MG63 (cell line): ENCODE measurements around the gene KNDC1. TPM values are rescaled to one million over a fixed set of nuclear protein-coding genes. Genes with fewer than 3 reads are reported as not detected.
"Not testable (repeated sequence)": the region's sequence is repeated elsewhere in the genome, so short reads cannot be mapped to it uniquely, and the experiment has no call there.

Experiments used
- DNase-seq: peaks from one replicate; pipeline ENCODE4 v3.0.0-alpha.2; 2020
- H3K27me3 ChIP-seq: fragments of 250-450 bp; sonication (Bioruptor Pico); 2 replicates; pipeline ENCODE4 v1.5.1; 2020; ENCODE audit warnings: mild to moderate bottlenecking, moderate library complexity
- H3K36me3 ChIP-seq: fragments of 250-450 bp; sonication (Bioruptor Pico); 2 replicates; pipeline ENCODE4 v1.5.1; 2020; ENCODE audit warnings: mild to moderate bottlenecking, moderate library complexity
- H3K4me3 ChIP-seq: fragments of 250-450 bp; sonication (Bioruptor Pico); 2 replicates; pipeline ENCODE4 v1.5.1; 2020; ENCODE audit warnings: mild to moderate bottlenecking, moderate library complexity
- H3K9me3 ChIP-seq: fragments of 250-450 bp; sonication (Bioruptor Pico); 2 replicates; pipeline ENCODE4 v1.5.1; 2020; ENCODE audit warnings: mild to moderate bottlenecking, moderate library complexity
- total RNA-seq: library from RNA; depleted of rRNA; stranded (reverse); fragments of >200 nt; shearing (Covaris generic); gene quantifications from 2 replicates; pipeline ENCODE4 v1.2.3, GENCODE V29; 2014; ENCODE audit warnings: low replicate concordance

Gene KNDC1
- total RNA-seq, 1 experiment from 2014 or later = 0.92 TPM

- Histone ChIP-seq H3K27me3 (peaks cover 5% of the 10 kb centered on the region), H3K4me3 (no peak overlapping the region), H3K9me3 (no peaks in the 10 kb centered on the region), H3K36me3 (no peaks in the 10 kb centered on the region)
- no peak for DNase-seq
These were observed 64.8 kb downstream of the KNDC1 start for GRCh38 chr10:133224756-133225372.

GRCh38 chr10:133225707-133226191 lies 65.7 kb downstream of the KNDC1 start:
- H3K4me3 ChIP-seq = no peak overlapping the region
- DNase-seq = no peak
- H3K36me3 ChIP-seq = no peaks in the 10 kb centered on the region
- H3K9me3 ChIP-seq = no peaks in the 10 kb centered on the region
- peaks cover 5% of the 10 kb centered on the region for H3K27me3 ChIP-seq

- no peaks in the 10 kb centered on the region for H3K36me3 ChIP-seq
- no peaks in the 10 kb centered on the region for H3K9me3 ChIP-seq
- no peak overlapping the region for H3K4me3 ChIP-seq
- H3K27me3 ChIP-seq = peaks cover 5% of the 10 kb centered on the region
- DNase-seq = no peak
These were observed 66.3 kb downstream of the KNDC1 start for GRCh38 chr10:133226251-133226808.

GRCh38 chr10:133227256-133227655 lies 67.2 kb downstream of the KNDC1 start:
- Histone ChIP-seq H3K4me3 (no peak overlapping the region), H3K9me3 (no peaks in the 10 kb centered on the region), H3K36me3 (no peaks in the 10 kb centered on the region), H3K27me3 (peaks cover 5% of the 10 kb centered on the region)
- DNase-seq = no peak

GRCh38 chr10:133229265-133230043 lies 69.4 kb downstream of the KNDC1 start:
- Histone ChIP-seq H3K27me3 (peaks cover 5% of the 10 kb centered on the region), H3K9me3 (no peaks in the 10 kb centered on the region), H3K36me3 (no peaks in the 10 kb centered on the region), H3K4me3 (no peak overlapping the region)
- DNase-seq = no peak

- Histone ChIP-seq H3K36me3 (no peaks in the 10 kb centered on the region), H3K27me3 (peaks cover 5% of the 10 kb centered on the region), H3K9me3 (no peaks in the 10 kb centered on the region), H3K4me3 (no peak within 1 kb of the TSS)
- DNase-seq = no peak
These were observed 70.0 kb downstream of the KNDC1 start, which contains the start of gene UTF1 for GRCh38 chr10:133230044-133230361. TSS of gene UTF1 (plus strand) at chr10:133230217. CDS start at chr10:133230289, 72 bp downstream.

GRCh38 chr10:133230387-133231195 lies 70.6 kb downstream of the KNDC1 start:
- Histone ChIP-seq H3K36me3 (no peaks in the 10 kb centered on the region), H3K9me3 (no peaks in the 10 kb centered on the region), H3K27me3 (peaks cover 5% of the 10 kb centered on the region), H3K4me3 (no peak overlapping the region)
- no peak for DNase-seq

- Histone ChIP-seq H3K36me3 (no peaks in the 10 kb centered on the region), H3K4me3 (no peak overlapping the region), H3K27me3 (peaks cover 6% of the 10 kb centered on the region), H3K9me3 (no peaks in the 10 kb centered on the region)
- no peak for DNase-seq
These were observed 71.4 kb downstream of the KNDC1 start for GRCh38 chr10:133231244-133231945.

- H3K9me3 ChIP-seq = no peaks in the 10 kb centered on the region
- H3K4me3 ChIP-seq = no peak overlapping the region
- no peak for DNase-seq
- H3K27me3 ChIP-seq = peaks cover 12% of the 10 kb centered on the region
- no peaks in the 10 kb centered on the region for H3K36me3 ChIP-seq
These were observed 72.0 kb downstream of the KNDC1 start for GRCh38 chr10:133231946-133232574.

GRCh38 chr10:133234796-133235195 lies 74.8 kb downstream of the KNDC1 start:
- H3K36me3 ChIP-seq, DNase-seq, H3K4me3 ChIP-seq, H3K9me3 ChIP-seq: not testable (repeated sequence)
- H3K27me3 ChIP-seq = peaks cover 14% of the 10 kb centered on the region

- Histone ChIP-seq H3K9me3 (no peaks in the 10 kb centered on the region), H3K4me3 (no peak overlapping the region), H3K27me3 (peaks cover 14% of the 10 kb centered on the region), H3K36me3 (no peaks in the 10 kb centered on the region)
- no peak for DNase-seq
These were observed 75.3 kb downstream of the KNDC1 start for GRCh38 chr10:133235265-133235855.

- Histone ChIP-seq H3K4me3 (no peak overlapping the region), H3K36me3 (no peaks in the 10 kb centered on the region), H3K27me3 (peaks cover 14% of the 10 kb centered on the region), H3K9me3 (no peaks in the 10 kb centered on the region)
- no peak for DNase-seq
These were observed 75.9 kb downstream of the KNDC1 start for GRCh38 chr10:133235932-133236331.

- no peak for DNase-seq
- Histone ChIP-seq H3K9me3 (no peaks in the 10 kb centered on the region), H3K4me3 (no peak overlapping the region), H3K27me3 (peaks cover 14% of the 10 kb centered on the region), H3K36me3 (no peaks in the 10 kb centered on the region)
These were observed 76.6 kb downstream of the KNDC1 start for GRCh38 chr10:133236401-133237240.

- no peak for DNase-seq
- Histone ChIP-seq H3K27me3 (peaks cover 14% of the 10 kb centered on the region), H3K4me3 (no peak overlapping the region), H3K9me3 (no peaks in the 10 kb centered on the region), H3K36me3 (no peaks in the 10 kb centered on the region)
These were observed 77.2 kb downstream of the KNDC1 start for GRCh38 chr10:133237241-133237587.
